ENCODE measurements around the gene TMEM170B. TPM values are rescaled to one million over a fixed set of nuclear protein-coding genes. Genes with fewer than 3 reads are reported as not detected.

Gene TMEM170B
- total RNA-seq, 1 donor = 4.0 TPM

GRCh38 chr6:11628562-11628961 lies 91.0 kb downstream of the TMEM170B start:
- no peak for TF ChIP-seq CTCF (IDR thresholded peaks at IDR 0.05; ENCODE audit: extremely low read depth, low read depth, low read length)
- Histone ChIP-seq H3K4me3 (ENCODE audit: insufficient read depth, low read length) (no peak overlapping the region), H4K20me1 (ENCODE audit: insufficient read depth, low read length) (no peaks in the 10 kb centered on the region), H2AFZ (ENCODE audit: low read length) (no peak overlapping the region), H3K9me3 (ENCODE audit: low read depth, low read length) (no peaks in the 10 kb centered on the region), H3K4me1 (ENCODE audit: insufficient read depth, low read length) (peaks cover 6% of the 10 kb centered on the region), H3K4me2 (ENCODE audit: insufficient read depth, low read length) (no peak overlapping the region), H3K27me3 (ENCODE audit: insufficient read depth, low read length) (no peaks in the 10 kb centered on the region), H3K36me3 (ENCODE audit: insufficient read depth, low read length) (no peaks in the 10 kb centered on the region), H3K27ac (ENCODE audit: low read depth, low read length) (no peak overlapping the region), H3K79me2 (ENCODE audit: insufficient read depth, low read length) (no peaks in the 10 kb centered on the region)
- no peak for DNase-seq (ENCODE audit: insufficient read length, low spot score, missing footprints)

DNA sequence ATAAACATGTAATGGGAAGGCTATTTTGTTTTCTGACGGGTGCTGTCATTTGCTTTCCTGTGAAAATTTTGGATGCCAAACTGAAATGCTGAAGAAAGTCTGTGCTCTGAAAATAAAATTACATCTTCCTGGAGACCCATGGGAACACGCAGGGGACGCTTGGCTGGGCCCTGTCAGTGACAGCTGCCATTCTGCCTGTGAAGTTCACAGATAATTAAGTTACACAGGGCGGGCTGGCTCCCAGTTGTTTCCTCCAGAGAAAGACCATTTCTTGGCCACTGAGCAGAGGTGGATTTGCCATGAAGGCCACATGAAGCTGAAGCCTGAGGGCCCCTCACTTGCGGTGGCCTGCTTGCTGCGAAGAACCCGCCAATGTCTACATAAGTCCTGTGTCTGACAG lies 93.5 kb downstream of the TMEM170B start:
- no peaks in the 10 kb centered on the region for H3K27me3 ChIP-seq (ENCODE audit: insufficient read depth, low read length)
- H4K20me1 ChIP-seq (ENCODE audit: insufficient read depth, low read length) = no peaks in the 10 kb centered on the region
- no peaks in the 10 kb centered on the region for H3K36me3 ChIP-seq (ENCODE audit: insufficient read depth, low read length)
- no peak overlapping the region for H3K27ac ChIP-seq (ENCODE audit: low read depth, low read length)
- no peak overlapping the region for H2AFZ ChIP-seq (ENCODE audit: low read length)
- DNase-seq (ENCODE audit: insufficient read length, low spot score, missing footprints) = no peak
- no peaks in the 10 kb centered on the region for H3K79me2 ChIP-seq (ENCODE audit: insufficient read depth, low read length)
- no peak overlapping the region for H3K4me3 ChIP-seq (ENCODE audit: insufficient read depth, low read length)
- no peak overlapping the region for H3K4me2 ChIP-seq (ENCODE audit: insufficient read depth, low read length)
- H3K9me3 ChIP-seq (ENCODE audit: low read depth, low read length) = no peaks in the 10 kb centered on the region
- TF ChIP-seq CTCF (IDR thresholded peaks at IDR 0.05; ENCODE audit: extremely low read depth, low read depth, low read length) = no peak
- H3K4me1 ChIP-seq (ENCODE audit: insufficient read depth, low read length) = peaks cover 6% of the 10 kb centered on the region

- Histone ChIP-seq H3K9me3 (ENCODE audit: low read depth, low read length) (no peaks in the 10 kb centered on the region), H4K20me1 (ENCODE audit: insufficient read depth, low read length) (no peaks in the 10 kb centered on the region), H3K27ac (ENCODE audit: low read depth, low read length) (no peak overlapping the region), H3K4me3 (ENCODE audit: insufficient read depth, low read length) (no peak overlapping the region), H3K36me3 (ENCODE audit: insufficient read depth, low read length) (no peaks in the 10 kb centered on the region), H3K79me2 (ENCODE audit: insufficient read depth, low read length) (no peaks in the 10 kb centered on the region), H3K27me3 (ENCODE audit: insufficient read depth, low read length) (no peaks in the 10 kb centered on the region), H3K4me1 (ENCODE audit: insufficient read depth, low read length) (peaks cover 6% of the 10 kb centered on the region), H3K4me2 (ENCODE audit: insufficient read depth, low read length) (no peak overlapping the region), H2AFZ (ENCODE audit: low read length) (no peak overlapping the region)
- DNase-seq (ENCODE audit: insufficient read length, low spot score, missing footprints) = no peak
- TF ChIP-seq CTCF (IDR thresholded peaks at IDR 0.05; ENCODE audit: extremely low read depth, low read depth, low read length) = no peak
These were observed 94.0 kb downstream of the TMEM170B start for GRCh38 chr6:11631539-11631938.

DNA sequence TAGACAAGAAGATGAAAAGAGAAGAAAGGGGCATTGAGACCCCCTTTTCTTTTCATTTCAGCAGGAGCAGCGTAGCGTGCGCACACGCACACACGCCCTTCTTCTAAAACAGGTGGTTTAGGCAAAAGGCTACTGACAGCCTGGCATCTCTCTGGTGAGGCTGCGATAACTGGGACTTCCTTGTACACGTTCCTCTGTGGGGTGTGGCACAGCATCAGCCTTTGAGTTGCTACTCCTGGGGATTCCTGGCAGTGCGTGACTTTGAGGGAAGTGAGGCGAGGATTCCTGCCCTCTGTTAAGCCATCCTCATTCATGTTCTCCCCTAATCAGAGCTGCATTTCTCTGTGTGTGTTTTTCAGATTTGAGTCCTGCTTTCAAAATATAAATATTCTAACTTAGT lies 94.7 kb downstream of the TMEM170B start:
- no peak overlapping the region for H2AFZ ChIP-seq (ENCODE audit: low read length)
- no peak for DNase-seq (ENCODE audit: insufficient read length, low spot score, missing footprints)
- H3K27ac ChIP-seq (ENCODE audit: low read depth, low read length) = no peak overlapping the region
- no peaks in the 10 kb centered on the region for H3K36me3 ChIP-seq (ENCODE audit: insufficient read depth, low read length)
- H3K4me2 ChIP-seq (ENCODE audit: insufficient read depth, low read length) = no peak overlapping the region
- no peak overlapping the region for H3K4me3 ChIP-seq (ENCODE audit: insufficient read depth, low read length)
- no peaks in the 10 kb centered on the region for H3K27me3 ChIP-seq (ENCODE audit: insufficient read depth, low read length)
- peaks cover 6% of the 10 kb centered on the region for H3K4me1 ChIP-seq (ENCODE audit: insufficient read depth, low read length)
- no peaks in the 10 kb centered on the region for H4K20me1 ChIP-seq (ENCODE audit: insufficient read depth, low read length)
- no peaks in the 10 kb centered on the region for H3K79me2 ChIP-seq (ENCODE audit: insufficient read depth, low read length)
- H3K9me3 ChIP-seq (ENCODE audit: low read depth, low read length) = no peaks in the 10 kb centered on the region
- TF ChIP-seq CTCF (IDR thresholded peaks at IDR 0.05; ENCODE audit: extremely low read depth, low read depth, low read length) = no peak

Data from osteoblast (primary cell).